ENCODE data around the gene POLR1D.
A peak's percentile ranks its signal among the peaks of the same experiment; 100 is the strongest.

The POLR1D gene, protein sequence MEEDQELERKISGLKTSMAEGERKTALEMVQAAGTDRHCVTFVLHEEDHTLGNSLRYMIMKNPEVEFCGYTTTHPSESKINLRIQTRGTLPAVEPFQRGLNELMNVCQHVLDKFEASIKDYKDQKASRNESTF

DNA sequence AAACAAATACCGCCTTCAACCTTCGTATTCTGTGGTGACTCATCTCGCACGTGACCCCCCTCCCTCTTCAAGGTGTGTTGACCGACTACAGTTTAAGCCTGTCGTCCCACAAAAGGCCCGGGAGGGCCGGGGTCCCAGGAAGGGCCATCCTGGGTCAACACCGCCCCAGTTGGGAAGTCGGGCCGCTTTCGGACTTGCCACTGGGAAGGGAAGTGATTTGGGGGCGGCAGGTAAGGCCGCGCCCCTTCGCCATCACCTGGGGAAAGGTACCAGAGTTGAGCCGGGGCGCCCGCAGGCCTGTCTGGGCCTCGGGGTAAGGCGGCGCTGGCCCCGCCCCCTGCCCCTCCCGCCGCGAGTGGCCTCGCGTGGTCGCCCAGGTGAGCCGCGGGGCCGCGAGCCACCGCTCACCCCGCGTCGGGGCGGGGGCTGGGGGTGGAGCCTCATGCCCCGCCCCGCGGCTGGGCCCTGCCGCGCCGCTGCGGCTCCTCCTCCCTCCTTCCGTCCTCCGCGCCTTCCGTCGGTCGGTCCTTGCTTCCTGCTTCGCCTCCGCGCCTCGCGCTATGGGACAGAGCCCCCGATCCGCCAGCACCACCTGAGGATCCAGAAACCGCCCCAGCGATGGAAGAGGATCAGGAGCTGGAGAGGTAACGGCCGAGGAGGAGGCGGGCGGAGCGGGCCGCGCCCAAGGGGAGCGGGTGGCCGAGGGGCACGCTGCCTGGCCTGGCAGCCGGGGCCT is at the start of gene POLR1D:
TSS of gene POLR1D (plus strand) at position 527 of the 736 bp plus-strand sequence. CDS start at position 619, 92 bp downstream.
- DNase-seq (ENCODE audit: extremely low read depth in 1 of 2, low read depth in 1 of 2) = peak; percentile 60 to 63

DNA sequence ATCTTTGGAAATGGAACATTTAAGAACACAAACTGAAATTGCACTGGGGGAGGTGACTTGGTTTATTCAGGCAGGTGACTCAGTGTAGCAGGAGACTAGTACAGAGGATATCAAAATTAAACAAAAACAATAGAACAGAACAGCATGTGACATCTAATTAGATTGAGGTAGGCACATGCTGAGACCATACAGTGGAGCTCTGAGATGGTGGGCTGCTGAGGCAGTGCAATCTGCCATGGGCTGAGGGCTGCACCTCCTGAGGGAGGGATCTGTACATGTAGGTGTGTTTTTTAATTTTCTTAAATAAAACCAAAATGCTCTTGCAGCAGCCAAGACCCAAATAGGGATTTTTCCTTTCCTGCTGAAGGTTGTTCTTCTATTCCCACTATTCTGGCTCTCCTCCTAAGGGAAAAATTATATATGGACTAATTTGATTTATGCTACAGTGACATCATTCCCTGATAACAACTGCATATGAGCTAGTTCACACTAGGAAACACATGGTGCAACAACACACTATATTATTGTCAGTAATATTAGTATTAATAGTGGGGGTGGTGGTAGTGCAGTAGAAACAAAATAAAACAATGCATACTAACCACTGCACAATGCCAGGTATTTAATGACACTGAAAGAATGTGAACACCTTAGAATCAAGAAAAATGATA is 49.3 kb upstream of the POLR1D start:
- DNase-seq (ENCODE audit: extremely low read depth in 1 of 2, low read depth in 1 of 2) = no peak

DNA sequence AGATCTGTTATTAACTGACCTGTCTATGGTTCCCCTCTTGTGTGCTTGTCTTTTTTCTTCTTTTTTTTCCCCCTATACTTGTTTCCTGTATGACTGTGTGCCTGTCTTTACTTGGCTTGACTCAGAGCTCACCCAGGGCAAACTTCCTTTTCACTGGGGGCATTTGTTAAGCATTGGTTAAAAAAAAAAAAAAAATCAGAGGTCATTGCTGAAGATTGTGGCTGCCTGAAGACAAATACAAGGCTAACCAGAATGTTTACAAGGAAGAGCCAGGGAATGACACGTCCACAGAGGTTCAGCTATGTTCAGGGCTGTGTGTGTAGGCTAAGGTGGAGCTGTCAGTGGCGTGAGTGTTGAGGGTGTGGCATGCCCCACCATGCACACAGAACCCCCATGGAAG is 48.4 kb upstream of the POLR1D start:
- no peak for DNase-seq (ENCODE audit: extremely low read depth in 1 of 2, low read depth in 1 of 2)

DNA sequence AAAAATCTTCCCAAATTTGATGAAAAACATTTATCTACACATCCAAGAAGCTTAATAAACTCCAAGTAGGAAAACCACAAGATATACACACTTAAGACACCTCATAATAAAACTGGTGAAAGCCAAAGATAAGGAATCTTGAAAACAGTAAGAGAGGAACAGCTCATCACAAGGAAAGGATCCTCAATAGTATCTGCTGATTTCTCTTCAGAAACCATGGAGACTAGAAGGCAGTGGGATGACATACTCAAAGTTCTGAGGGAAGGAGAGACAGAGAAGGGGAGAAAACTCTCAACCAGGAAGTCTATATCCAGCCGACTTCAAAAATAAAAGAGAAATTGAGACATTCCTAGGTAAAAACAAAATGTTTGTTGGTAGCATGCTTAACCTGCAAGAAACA is 47.0 kb upstream of the POLR1D start:
- DNase-seq (ENCODE audit: extremely low read depth in 1 of 2, low read depth in 1 of 2) = no peak

DNA sequence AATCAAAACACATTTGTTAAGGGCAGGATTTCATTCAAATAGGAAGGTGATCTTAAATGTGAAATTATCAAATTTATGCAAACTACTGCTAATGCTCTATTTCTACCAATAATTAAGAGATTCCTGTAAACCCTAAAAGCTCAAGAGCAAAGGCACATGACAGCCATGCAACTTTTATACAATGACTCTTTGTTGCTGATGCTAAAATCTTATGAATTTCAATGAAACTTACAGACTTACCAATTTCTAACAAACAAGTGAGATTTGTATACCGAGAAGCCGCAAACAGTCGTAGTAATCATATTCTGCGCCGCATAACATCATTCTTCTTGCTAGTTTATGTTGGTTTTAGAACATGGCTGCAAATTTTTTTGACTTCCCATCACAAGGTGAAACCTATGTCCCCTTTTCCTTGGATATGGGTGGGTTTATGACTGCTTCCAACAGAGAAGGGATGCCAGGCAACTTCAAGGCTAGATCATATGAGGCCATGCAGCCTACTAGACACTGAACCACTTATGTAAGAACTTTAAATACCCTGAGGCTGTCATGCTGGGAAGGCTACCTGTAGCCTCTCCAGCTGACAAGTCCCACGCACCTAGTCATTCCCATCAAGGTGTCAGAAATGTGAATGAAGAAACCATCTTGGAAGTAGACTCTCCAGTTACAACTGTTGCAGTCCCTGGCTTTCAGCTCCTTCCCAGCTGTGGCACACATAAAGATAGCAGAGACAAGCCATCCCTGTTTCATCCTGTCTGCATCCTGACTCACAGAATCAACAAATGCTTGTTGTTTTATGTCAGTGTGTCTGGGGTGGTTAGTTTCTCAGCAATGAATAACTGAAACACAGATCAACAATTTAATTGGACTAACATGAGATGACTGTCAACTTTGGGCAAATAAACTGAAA is 43.3 kb upstream of the POLR1D start:
- DNase-seq (ENCODE audit: extremely low read depth in 1 of 2, low read depth in 1 of 2) = no peak

DNA sequence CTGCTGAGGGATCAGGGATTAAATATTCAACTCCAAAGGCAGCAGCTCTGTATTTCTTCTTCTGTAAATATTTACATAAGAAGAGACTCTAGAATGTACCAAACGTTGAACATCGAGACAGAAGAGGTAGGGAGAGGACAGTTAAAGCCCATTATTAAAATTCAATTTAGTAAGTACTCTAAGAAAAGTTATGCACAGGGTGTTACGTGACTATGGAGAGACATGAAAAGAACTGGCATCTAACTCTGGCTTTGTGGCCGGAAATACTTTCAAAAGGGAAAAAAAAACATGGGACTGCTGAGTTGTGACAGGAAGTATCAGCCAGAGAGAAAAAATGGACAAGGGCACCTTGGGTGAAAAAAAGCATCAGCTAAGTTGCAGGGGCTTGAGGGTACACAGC is 38.0 kb upstream of the POLR1D start:
- DNase-seq (ENCODE audit: extremely low read depth in 1 of 2, low read depth in 1 of 2) = no peak

DNA sequence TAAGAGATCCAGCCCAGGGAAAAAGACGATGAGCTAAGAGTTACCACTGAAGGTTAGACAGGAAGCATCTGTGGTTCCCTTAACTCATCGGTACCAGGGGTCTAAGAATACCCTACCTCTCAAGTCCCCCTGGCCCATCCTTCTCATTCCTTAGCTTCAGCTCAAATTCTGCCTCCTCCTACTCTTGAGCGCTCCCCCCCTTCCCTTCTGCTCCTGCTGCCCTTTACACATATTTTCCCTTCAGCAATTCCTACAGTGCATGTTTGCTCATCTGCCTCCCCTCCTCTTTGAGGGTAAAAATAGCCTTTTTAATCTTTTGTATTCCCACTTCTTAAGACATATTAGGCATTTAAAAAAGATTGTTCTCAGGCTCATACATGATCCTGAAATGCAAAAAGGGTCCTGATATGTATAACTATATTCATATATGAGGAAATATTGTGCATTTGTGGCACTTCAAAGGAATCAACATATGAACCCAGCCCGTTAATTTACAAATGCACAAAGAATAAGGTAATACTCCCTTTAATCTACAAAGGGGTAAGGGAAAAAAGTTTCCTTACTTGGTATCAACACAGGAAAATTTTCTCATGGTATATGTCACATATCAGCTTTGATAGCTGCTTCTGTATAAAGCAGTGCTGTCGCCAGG is 34.5 kb upstream of the POLR1D start:
- DNase-seq (ENCODE audit: extremely low read depth in 1 of 2, low read depth in 1 of 2) = no peak

DNA sequence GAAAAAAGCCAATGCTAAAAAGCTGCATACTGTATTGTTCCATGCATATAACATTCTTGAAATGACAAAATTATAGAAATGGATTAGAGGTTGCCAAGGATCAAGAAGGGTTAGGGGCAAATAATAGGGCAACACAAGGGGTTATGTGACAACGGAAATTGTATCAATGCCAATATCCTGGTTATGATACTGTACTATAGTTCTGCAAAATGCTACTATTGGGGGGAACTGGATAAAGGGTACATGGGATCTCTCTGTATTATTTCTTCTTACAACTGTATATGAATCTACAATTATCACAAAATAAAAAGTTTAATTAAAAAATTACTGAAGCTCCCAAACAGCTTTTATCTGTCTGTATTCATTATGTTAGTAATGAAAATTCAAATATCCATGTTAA is 33.3 kb upstream of the POLR1D start:
- DNase-seq (ENCODE audit: extremely low read depth in 1 of 2, low read depth in 1 of 2) = no peak

DNA sequence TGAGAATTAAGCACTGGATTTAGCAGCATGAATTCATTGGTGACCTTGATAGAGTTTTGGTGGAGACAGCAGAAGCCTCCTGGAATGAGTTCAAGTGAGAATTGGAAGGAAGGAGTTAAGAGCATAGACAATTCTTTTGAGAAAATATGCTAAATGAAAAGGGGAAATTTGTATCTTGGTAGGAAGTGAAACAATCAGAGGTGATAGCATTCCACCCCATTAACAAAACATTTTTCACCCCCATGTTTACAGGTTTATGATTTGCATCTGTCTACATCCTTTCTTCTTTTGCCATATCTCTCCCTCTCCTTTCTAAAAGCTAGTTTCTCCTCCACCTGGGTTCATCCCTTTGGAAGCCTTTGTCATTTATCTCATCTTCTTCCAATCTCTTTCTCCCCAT is 28.8 kb upstream of the POLR1D start:
- DNase-seq (ENCODE audit: extremely low read depth in 1 of 2, low read depth in 1 of 2) = no peak

DNA sequence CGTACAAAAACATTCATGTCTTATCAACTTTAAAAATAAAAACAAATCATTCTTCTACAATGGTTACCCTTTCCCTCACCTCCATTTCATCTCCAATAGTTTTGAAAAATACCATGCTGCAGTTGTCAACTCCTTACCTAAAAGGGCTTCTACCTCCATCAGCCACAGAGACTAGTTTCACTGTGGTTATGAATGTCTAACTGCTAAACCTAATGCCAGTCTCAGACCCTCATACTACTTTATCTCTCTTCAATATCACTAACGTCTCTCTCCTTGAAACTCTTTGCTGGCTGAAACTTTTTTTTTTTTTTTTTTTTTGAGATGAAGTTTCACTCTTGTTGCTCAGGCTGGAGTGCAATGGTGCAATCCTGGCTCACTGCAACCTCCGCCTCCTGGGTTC is 28.4 kb upstream of the POLR1D start:
- DNase-seq (ENCODE audit: extremely low read depth in 1 of 2, low read depth in 1 of 2) = no peak

DNA sequence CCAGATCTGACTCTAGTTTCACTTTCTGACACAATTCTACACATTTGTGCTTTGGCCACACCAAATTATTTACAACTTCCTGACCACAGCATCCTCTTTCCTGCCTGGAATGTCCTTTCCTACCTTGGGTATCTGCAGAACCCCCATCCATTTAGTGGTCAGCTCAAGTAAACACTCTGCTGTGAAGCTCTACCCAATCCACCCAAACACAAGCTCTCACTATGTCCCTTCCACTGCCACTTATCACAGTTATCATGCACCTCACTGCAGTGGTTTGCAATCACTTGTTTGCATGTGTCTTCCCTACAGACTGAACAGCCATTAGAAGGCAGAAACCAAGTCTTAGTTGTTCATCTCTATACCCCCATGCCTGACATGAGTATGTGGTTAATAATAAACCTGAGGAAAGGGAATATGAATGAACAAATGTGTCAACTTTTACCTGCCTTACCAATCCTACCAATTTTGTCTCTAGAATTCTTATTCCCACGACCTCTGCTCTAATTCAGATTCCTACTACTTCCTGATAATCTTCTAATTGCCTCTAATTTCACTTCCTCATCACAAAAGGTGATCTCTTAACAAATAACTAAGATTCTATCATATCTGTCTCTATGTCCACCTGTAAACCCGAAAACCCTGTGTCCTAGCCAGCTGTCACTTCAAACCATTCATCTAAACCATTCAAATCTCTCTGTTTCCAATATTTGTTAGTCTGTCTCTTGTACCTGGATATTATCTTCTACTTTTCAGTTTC is 26.5 kb upstream of the POLR1D start:
- DNase-seq (ENCODE audit: extremely low read depth in 1 of 2, low read depth in 1 of 2) = no peak

DNA sequence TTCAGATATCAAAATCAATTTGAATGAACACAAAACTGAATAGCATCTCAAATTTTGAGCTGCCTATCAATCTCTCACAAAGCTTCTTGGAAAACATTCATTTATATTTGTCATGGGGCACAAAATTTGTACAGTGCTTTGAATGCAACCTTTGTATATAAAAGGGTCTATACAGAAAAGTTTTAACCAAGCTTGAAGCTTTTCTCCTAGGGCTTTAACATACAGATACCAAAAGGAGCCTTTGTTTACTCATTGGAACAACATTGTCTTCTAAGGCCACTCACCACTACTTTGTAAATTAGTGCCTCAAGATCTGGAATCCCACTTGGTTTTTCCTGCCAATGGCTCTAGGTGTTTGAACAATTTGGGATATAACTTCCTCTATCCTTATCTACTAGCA is 22.6 kb upstream of the POLR1D start:
- DNase-seq (ENCODE audit: extremely low read depth in 1 of 2, low read depth in 1 of 2) = no peak

DNA sequence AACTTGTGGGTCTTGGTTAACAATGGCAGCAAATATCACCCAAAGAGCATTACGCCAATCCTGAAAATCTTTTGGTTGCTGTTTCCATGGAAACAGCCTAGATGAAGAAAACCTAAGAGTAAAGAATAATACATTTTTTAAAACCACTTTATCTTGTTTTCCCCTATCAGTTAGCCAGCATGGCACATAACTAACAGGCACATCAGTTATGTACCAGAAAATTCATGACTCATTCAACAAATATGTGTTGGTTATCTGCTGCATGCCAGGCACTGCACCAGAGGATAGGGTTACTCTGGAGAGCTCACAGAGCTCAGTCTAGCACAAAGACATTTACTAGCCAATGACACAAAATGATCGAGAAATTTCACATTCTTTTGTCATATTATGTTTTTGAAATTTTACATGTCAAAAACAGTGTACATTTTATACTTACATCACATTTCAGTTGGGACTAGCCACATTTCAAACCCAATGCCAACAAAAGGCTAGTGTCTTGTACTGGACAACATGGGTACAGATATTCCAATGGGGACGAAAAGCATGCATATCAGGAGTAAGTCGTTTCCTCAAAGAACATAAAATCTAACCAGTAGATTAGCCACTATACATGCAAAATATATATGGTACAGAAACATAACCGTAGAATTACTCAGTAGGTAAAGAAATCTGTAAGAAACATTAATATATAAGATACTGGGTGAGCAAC is 21.7 kb upstream of the POLR1D start:
- DNase-seq (ENCODE audit: extremely low read depth in 1 of 2, low read depth in 1 of 2) = no peak

DNA sequence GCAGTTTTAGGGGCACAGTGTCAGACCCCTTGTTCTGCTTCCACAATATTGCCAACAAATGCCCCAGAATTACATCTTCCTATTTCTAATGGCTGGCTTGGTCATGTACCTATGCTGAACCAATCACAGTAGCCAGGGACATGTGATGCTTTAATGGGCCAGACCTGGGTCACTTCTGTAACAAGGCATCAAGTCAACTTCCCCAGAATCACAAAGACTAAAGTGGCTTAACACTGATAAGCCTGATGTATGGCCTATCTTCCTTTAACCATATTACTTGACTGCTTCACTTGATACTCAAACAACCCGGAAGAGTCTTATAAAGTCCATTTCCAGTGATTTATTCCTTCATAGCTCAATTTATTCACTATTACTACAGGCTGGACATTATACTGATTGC is 21.0 kb upstream of the POLR1D start:
- no peak for DNase-seq (ENCODE audit: extremely low read depth in 1 of 2, low read depth in 1 of 2)

DNA sequence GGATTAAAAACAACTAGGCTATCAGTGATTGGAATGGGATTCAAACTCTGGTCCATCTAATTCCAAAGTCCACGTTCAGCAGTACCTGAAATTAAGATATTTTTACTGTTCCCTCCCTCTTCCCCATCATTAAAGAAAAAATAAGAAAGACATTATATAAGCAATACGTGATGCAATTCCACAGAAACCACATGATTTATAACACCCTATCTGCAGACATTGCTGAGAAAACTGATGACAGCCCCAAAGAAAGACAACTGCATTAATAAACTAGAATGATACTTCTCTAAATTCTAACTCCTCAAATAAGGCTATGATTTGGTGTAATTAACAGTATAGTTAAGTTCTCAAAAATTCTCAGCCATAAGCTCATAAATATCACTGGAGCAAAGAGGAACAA is 20.5 kb upstream of the POLR1D start:
- DNase-seq (ENCODE audit: extremely low read depth in 1 of 2, low read depth in 1 of 2) = no peak

DNA sequence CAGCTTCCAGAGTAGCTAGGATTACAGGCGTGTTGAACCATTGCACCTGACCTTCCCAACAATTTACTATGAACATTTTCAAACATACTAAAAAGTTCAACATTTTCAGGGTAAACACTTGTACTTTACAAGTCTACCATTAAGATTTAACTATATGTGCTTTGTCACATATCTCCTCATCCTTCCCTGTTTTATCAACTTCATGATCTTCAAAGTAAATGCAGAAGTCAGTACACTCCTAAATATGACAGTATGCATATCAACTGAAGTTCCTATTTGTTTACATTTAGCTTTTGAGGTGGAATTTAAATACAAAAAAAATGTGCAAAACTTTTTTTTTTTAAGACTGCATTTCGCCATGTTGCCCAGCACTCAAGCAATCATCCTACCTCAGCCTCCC is 19.9 kb upstream of the POLR1D start:
- no peak for DNase-seq (ENCODE audit: extremely low read depth in 1 of 2, low read depth in 1 of 2)

DNA sequence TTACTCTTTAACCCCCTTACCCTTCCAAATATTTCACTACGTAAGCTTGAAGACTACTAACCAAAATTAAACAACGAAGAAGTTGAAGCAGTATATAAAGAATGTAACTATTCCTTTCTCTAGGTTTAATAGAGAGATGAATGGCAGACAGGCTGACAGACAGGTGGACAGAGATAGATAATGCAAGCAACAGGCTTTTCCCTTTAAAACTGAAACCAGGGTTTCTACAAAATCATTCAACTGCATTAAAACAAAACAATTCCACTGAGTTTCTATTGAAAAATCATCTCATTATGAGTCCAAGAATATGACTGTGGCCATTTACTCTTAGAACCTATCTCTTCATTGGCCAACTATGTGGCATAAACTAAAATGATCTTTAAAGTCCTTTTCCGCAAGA is 16.6 kb upstream of the POLR1D start:
- DNase-seq (ENCODE audit: extremely low read depth in 1 of 2, low read depth in 1 of 2) = no peak

DNA sequence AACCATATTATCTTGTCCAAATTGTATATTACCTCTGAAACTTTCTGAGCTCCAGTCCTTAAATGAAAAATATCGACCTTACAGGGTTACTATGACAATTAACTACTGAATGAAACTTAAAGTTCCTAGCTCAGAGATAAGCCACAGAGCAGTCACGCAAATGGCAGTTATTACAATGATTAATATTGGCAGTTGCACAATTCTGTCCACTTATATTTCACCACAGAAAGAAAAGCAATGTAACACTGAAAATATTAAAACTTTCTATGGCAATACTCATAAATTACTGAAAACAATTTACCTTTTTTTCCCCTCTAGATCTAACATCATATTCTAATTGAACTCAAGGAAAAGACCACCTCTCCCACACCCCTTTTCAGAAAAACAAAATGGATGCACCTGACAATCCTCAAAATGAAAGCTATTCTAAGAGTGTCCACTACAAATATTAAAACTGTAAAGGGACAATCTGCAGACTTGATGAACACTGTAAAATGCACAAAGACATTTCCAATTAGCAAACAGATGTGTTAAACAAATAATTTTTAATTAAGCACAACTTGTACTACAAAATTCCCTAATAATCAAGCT is 16.0 kb upstream of the POLR1D start:
- DNase-seq (ENCODE audit: extremely low read depth in 1 of 2, low read depth in 1 of 2) = no peak

DNA sequence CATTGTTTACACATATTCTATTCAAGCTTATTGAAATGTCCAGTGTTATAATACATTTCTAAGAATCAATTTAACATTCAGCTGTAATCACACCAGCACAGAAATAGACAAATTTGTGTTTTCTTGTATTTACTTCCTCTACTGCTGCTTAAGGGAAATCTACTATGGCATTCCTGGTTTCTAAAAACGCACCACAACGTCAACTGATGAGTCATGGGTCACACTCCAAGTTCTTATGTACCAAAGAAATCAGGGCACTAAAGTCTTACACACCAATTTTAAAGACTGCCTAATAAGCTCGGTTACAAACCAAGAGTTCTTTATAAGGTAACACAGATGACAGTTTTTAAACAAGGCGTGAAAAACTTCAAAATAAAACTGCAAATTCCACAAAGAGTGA is 14.6 kb upstream of the POLR1D start:
- DNase-seq (ENCODE audit: extremely low read depth in 1 of 2, low read depth in 1 of 2) = no peak

Data from stimulated activated CD8-positive, alpha-beta memory T cell treated with anti-CD3 and anti-CD28 coated beads, Interleukin-7, amount 100 ng/mL, for 48 hours (primary cell).